Glutamatergic neuron (in vitro differentiated cells): ENCODE data around the gene TMEM234. TPM values are rescaled to one million over a fixed set of nuclear protein-coding genes. Genes with fewer than 3 reads are reported as not detected.
A peak's percentile ranks its signal among the peaks of the same experiment; 100 is the strongest.

Experiments
- DNase-seq: peaks from one replicate; pipeline ENCODE4 v3.0.0; 2022
- H3K27ac Mint-ChIP-seq: one replicate; pipeline ENCODE4 v1.8.0; 2020; ENCODE audit warnings: mild to moderate bottlenecking, mixed read lengths, inconsistent platforms; ENCODE audit not compliant: unreplicated experiment
- H3K27me3 Mint-ChIP-seq: one replicate; pipeline ENCODE4 v1.8.0; 2020; ENCODE audit warnings: mild to moderate bottlenecking, moderate library complexity, mixed read lengths, inconsistent platforms; ENCODE audit not compliant: unreplicated experiment
- H3K36me3 Mint-ChIP-seq: one replicate; pipeline ENCODE4 v1.8.0; 2020; ENCODE audit warnings: mild to moderate bottlenecking, mixed read lengths, inconsistent platforms; ENCODE audit not compliant: unreplicated experiment
- H3K4me1 Mint-ChIP-seq: one replicate; pipeline ENCODE4 v1.8.0; 2020; ENCODE audit warnings: mild to moderate bottlenecking, low read depth, mixed read lengths, inconsistent platforms; ENCODE audit not compliant: unreplicated experiment
- H3K4me3 Mint-ChIP-seq: one replicate; pipeline ENCODE4 v1.8.0; 2020; ENCODE audit warnings: mild to moderate bottlenecking, mixed read lengths, inconsistent platforms; ENCODE audit not compliant: unreplicated experiment
- H3K9me3 Mint-ChIP-seq: one replicate; pipeline ENCODE4 v1.8.0; 2020; ENCODE audit warnings: mild to moderate bottlenecking, moderate library complexity, mixed read lengths, inconsistent platforms; ENCODE audit not compliant: unreplicated experiment
- total RNA-seq: library from RNA; stranded (reverse); fragmentation: NEBNext Ultra II Directional; extraction: Animal tissue kit (Norgen Biotek cat#: 25700); gene quantifications from one replicate; pipeline ENCODE4 v1.2.1, GENCODE V29; 2021; ENCODE audit not compliant: unreplicated experiment
- TF ChIP-seq, protein P1 (sequence below): fragments of 200-600 bp; sonication (generic); IDR thresholded peaks from one replicate; pipeline ENCODE4 v1.5.0; 2021; ENCODE audit not compliant: partially characterized antibody, unreplicated experiment

TMEM234 gene
- total RNA-seq, 1 donor from 2014 or later: 21.8 TPM

DNA sequence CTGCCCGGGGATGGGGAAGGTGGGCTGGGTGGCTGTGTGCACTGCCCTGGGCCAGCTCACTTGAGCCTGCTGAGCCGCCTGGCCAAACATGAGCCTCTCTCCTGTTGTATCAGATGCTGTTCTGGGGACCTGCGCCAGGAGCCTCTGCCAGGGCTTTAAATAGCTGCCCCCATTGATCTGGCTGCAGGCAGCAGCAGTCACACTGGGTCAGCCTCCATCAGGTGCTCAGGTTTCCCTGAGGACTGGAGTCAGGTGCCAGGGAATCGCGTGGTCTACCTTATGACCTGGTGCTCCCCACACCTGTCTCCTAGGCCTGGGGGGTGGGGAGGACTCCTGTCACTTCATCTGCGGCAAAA, 22.5 kb downstream of the TMEM234 start:
- TF ChIP-seq, protein P1, sequence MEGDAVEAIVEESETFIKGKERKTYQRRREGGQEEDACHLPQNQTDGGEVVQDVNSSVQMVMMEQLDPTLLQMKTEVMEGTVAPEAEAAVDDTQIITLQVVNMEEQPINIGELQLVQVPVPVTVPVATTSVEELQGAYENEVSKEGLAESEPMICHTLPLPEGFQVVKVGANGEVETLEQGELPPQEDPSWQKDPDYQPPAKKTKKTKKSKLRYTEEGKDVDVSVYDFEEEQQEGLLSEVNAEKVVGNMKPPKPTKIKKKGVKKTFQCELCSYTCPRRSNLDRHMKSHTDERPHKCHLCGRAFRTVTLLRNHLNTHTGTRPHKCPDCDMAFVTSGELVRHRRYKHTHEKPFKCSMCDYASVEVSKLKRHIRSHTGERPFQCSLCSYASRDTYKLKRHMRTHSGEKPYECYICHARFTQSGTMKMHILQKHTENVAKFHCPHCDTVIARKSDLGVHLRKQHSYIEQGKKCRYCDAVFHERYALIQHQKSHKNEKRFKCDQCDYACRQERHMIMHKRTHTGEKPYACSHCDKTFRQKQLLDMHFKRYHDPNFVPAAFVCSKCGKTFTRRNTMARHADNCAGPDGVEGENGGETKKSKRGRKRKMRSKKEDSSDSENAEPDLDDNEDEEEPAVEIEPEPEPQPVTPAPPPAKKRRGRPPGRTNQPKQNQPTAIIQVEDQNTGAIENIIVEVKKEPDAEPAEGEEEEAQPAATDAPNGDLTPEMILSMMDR: no peak
- Mint-ChIP-seq H3K9me3 (peaks cover 18% of the 10 kb centered on the region), H3K4me3 (peak overlapping the region; percentile 79), H3K27me3 (peaks cover 14% of the 10 kb centered on the region), H3K4me1 (peaks cover 29% of the 10 kb centered on the region), H3K27ac (peak overlapping the region; percentile 90), H3K36me3 (no peaks in the 10 kb centered on the region)
- DNase-seq: peak; percentile 27

DNA sequence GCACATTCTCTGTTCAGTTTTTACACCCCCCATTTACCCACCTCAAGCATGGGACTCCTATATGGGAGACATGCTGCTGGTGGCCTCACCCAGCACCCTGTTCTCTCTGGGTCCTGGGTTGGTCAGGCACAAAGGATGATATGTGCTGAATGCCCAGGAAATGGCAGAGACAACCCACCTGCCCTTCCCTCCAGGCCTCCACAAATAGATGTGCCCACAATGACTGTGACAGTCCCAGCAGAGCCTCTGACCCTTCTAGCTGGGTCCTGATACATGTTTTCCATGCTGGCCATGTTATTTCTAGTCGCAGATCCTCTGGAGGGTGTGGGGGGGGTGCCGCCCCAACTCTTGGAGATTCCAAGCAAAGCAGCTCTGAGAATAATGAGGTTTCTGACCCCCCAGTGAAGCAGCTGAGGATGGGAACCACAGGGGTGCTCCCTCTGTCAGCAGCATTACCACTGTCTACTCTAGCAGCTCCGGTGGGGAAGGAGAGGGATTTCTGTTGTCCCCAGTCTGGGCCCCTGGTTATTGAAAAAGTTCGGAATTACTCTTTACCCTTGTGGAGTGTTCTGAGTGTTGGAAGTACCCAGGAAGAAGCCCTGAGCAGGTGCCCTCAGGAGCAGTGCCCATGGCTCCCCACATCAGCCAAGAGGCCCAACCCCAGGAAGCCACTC, 23.0 kb downstream of the TMEM234 start:
- TF ChIP-seq, protein P1: no peak
- Mint-ChIP-seq H3K27ac (peak overlapping the region; percentile 90), H3K36me3 (no peaks in the 10 kb centered on the region), H3K4me3 (peak overlapping the region; percentile 79), H3K9me3 (peaks cover 17% of the 10 kb centered on the region), H3K27me3 (peaks cover 14% of the 10 kb centered on the region), H3K4me1 (peaks cover 29% of the 10 kb centered on the region)
- no peak for DNase-seq

DNA sequence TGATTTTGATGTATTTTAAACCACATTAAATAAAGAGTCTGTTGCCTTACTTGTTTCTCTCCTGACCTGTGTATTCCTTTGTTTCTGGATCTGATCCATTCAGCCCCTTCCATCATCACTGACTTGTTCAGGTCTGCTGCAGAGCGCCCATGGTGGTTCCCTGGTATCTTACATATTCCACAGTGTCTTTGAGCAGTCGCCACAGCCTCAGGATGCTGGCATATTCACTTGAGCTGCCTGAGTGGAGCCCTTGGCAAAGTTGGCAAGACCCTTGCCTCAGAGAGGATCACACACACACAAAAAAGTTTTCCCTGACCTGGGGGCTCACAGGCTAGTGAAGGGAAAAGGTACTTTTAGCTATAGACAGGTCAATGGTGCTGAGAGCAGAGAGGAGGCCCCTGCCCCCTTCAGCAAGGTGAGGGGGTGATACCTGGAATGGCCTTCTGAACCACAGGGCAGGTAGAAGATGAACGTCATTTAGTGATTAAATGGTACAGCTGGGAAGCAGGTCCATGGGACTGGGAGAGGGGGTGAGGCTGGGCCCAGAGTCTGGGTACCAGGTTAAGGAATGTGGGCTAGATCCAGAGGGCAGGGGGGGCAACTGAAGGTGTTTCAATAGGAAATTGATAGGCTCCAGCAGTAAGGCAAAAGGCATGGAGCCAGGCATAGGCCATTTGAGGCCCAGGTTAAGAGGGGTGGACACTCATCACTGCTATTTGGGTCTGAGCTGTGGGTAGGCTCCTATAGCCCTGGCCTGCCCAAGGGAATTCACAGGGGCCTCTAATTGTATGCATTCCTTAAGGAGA, 23.7 kb downstream of the TMEM234 start:
- no peak for DNase-seq
- TF ChIP-seq, protein P1: no peak
- H3K9me3 Mint-ChIP-seq: peaks cover 17% of the 10 kb centered on the region
- peaks cover 7% of the 10 kb centered on the region for H3K27me3 Mint-ChIP-seq
- H3K36me3 Mint-ChIP-seq: no peaks in the 10 kb centered on the region
- peaks cover 29% of the 10 kb centered on the region for H3K4me1 Mint-ChIP-seq
- peak overlapping the region; percentile 79 for H3K4me3 Mint-ChIP-seq
- peak overlapping the region; percentile 90 for H3K27ac Mint-ChIP-seq

DNA sequence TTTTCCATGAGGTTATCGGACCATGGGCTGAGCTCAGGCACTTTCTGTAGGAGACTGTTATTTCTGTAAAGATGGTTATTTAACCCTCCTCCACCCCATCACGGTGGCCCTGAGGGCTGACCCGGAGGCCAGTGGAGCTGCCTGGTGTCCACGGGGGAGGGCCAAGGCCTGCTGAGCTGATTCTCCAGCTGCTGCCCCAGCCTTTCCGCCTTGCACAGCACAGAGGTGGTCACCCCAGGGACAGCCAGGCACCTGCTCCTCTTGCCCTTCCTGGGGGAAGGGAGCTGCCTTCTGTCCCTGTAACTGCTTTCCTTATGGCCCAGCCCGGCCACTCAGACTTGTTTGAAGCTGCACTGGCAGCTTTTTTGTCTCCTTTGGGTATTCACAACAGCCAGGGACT, 24.3 kb downstream of the TMEM234 start:
- TF ChIP-seq, protein P1: no peak
- H3K36me3 Mint-ChIP-seq: no peaks in the 10 kb centered on the region
- peaks cover 29% of the 10 kb centered on the region for H3K4me1 Mint-ChIP-seq
- DNase-seq: peak; percentile 77
- peaks cover 6% of the 10 kb centered on the region for H3K27me3 Mint-ChIP-seq
- H3K9me3 Mint-ChIP-seq: peaks cover 14% of the 10 kb centered on the region
- H3K27ac Mint-ChIP-seq: peak overlapping the region; percentile 86
- H3K4me3 Mint-ChIP-seq: peak overlapping the region; percentile 57

DNA sequence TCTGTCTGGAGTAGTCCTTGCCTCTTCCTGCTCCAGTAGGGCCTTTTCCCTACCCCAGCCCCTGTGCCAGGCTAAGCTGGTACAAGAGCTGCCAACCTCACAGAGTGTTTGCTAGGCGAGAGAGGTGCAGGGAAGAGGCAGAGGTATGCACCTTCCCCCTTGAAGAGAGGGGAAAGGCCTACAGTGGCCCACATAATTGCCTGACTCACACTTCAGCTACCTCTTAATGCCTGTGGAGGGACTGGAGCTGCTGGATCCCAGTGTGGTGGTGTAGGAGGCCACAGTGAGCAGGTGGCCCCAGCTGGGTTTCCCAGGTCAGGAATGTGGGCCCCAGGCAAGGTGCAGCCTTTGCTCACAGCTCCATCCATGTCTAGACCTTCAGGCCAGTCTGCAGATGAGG, 25.1 kb downstream of the TMEM234 start:
- peak overlapping the region; percentile 86 for H3K27ac Mint-ChIP-seq
- H3K27me3 Mint-ChIP-seq: peaks cover 6% of the 10 kb centered on the region
- no peak for DNase-seq
- H3K36me3 Mint-ChIP-seq: no peaks in the 10 kb centered on the region
- TF ChIP-seq, protein P1: no peak
- H3K9me3 Mint-ChIP-seq: peaks cover 11% of the 10 kb centered on the region
- peaks cover 29% of the 10 kb centered on the region for H3K4me1 Mint-ChIP-seq
- H3K4me3 Mint-ChIP-seq: peak overlapping the region; percentile 57
